K562 (cell line): Measurements from ENCODE around the gene USHBP1. TPM values are rescaled to one million over a fixed set of nuclear protein-coding genes. Genes with fewer than 3 reads are reported as not detected.
A peak's percentile ranks its signal among the peaks of the same experiment; 100 is the strongest.

Experiments
- ATAC-seq: fragments of 200-7000 bp; cut with Tn5 transposase; 3 replicates; pipeline ENCODE4 v1.9.1; 2020; ENCODE audit warnings: moderate library complexity
- BruUV-seq: library from RNA; stranded (reverse); fragments of 400-500 nt; replicated peaks from 2 replicates; lab custom pipeline; 2021; lab: Mats Ljungman, UMichigan
- CTCF ChIA-PET: fragments of 300-600 bp; formaldehyde crosslinking; extraction: SDS; loops from one replicate; lab custom pipeline; 2021; ENCODE audit warnings: low intra/inter-chr PET ratio; lab: Yijun Ruan, JAX
- POLR2A ChIA-PET: fragments of 300-600, 350-650 bp; sonication (Branson Sonifier 250); formaldehyde crosslinking; extraction: SDS; loops from one replicate; lab custom pipeline; 2021; ENCODE audit warnings: antibody characterized with exemption, inconsistent platforms; lab: Yijun Ruan, JAX
- DNase-seq, 4 experiments: peaks; one replicate each; pipeline versions ENCODE4 v3.0.0 to v3.0.0-alpha.2; 2011 to 2018; ENCODE audit warnings: low spot score in 3 of 4, mixed read lengths in 3 of 4; ENCODE audit errors: extremely low read depth in 1 of 4
- FAIRE-seq: peaks from 2 replicates; lab custom pipeline; 2011; peaks lifted over from hg19 to GRCh38; lab: Jason Lieb, UNC
- H2AFZ ChIP-seq: 2 replicates; pipeline ENCODE4 v1.6.0; 2011; ENCODE audit warnings: low read depth, low read length, control low read depth, inconsistent platforms
- H3K27ac ChIP-seq: fragments of 200-600 bp; 3 replicates; pipeline ENCODE4 v1.8.0; 2011; ENCODE audit warnings: low read depth, mild to moderate bottlenecking, control low read depth, inconsistent platforms, low read length, moderate library complexity, mixed read lengths; ENCODE audit errors: extremely low read depth
- H3K27me3 ChIP-seq, 2 experiments: fragments of 300-600 bp in 1 of 2; 2 replicates in 1 of 2; 3 replicates in 1 of 2; pipeline versions ENCODE4 v1.6.0 to v1.8.0; 2011; ENCODE audit warnings: inconsistent platforms in 2 of 2, low read length in 2 of 2, mild to moderate bottlenecking in 1 of 2, mixed read lengths in 1 of 2, moderate library complexity in 1 of 2; ENCODE audit not compliant: control insufficient read depth in 2 of 2, insufficient read depth in 2 of 2
- H3K36me3 ChIP-seq: fragments of 300-600 bp; 3 replicates; pipeline ENCODE4 v1.8.0; 2011; ENCODE audit warnings: mild to moderate bottlenecking, low read length, inconsistent platforms; ENCODE audit not compliant: control insufficient read depth, insufficient read depth
- H3K4me1 ChIP-seq, 2 experiments: fragments of 200-600 bp in 1 of 2; replicated peaks in 1 of 2; 2 replicates in 1 of 2; 3 replicates in 1 of 2; pipeline versions ENCODE4 v1.5.1 to v1.8.0; 2011; ENCODE audit warnings: inconsistent platforms in 2 of 2, low read length in 2 of 2, mild to moderate bottlenecking in 1 of 2, mixed read lengths in 1 of 2, moderate library complexity in 1 of 2; ENCODE audit not compliant: control insufficient read depth in 2 of 2, insufficient read depth in 2 of 2
- H3K4me2 ChIP-seq: 2 replicates; pipeline ENCODE4 v1.6.1; 2011; ENCODE audit warnings: low read length, control low read depth, inconsistent platforms, mixed read lengths; ENCODE audit not compliant: insufficient read depth
- H3K4me3 ChIP-seq: fragments of 200-600 bp; sonication (generic), shearing (Covaris generic); 2 replicates; pipeline ENCODE4 v1.5.1; 2016; ENCODE audit warnings: control low read depth, inconsistent platforms
- H3K79me2 ChIP-seq: fragments of 200-600 bp; 3 replicates; pipeline ENCODE4 v1.8.0; 2011; ENCODE audit warnings: low read length, inconsistent platforms; ENCODE audit not compliant: control insufficient read depth, insufficient read depth
- H3K9ac ChIP-seq, 2 experiments: 2 replicates each; pipeline versions ENCODE4 v1.6.0 to v1.6.1; 2011; ENCODE audit warnings: low read depth in 2 of 2, low read length in 2 of 2, control low read depth in 1 of 2, inconsistent platforms in 1 of 2, mild to moderate bottlenecking in 1 of 2, mixed read lengths in 1 of 2; ENCODE audit not compliant: insufficient read depth in 1 of 2
- H3K9me1 ChIP-seq: one replicate; pipeline ENCODE4 v1.6.0; 2011; ENCODE audit warnings: inconsistent platforms, mild to moderate bottlenecking, low read length, moderate library complexity; ENCODE audit not compliant: control insufficient read depth, insufficient read depth
- H3K9me3 ChIP-seq: replicated peaks from 2 replicates; pipeline ENCODE4 v1.5.1; 2011; ENCODE audit warnings: low read depth, low read length, inconsistent platforms; ENCODE audit not compliant: control insufficient read depth, insufficient read depth
- H4K20me1 ChIP-seq: replicated peaks from 2 replicates; pipeline ENCODE4 v1.6.1; 2011; ENCODE audit warnings: low read length, inconsistent platforms, mixed read lengths; ENCODE audit not compliant: control insufficient read depth, insufficient read depth
- CHD1 ChIP-seq: fragments of 200-600 bp; sonication (generic); IDR thresholded peaks from one replicate; pipeline ENCODE4 v1.6.1; 2012; ENCODE audit warnings: mild to moderate bottlenecking, moderate library complexity, low read length, inconsistent platforms
- DIDO1 ChIP-seq: fragments of 450-650 bp; IDR thresholded peaks from 2 replicates; pipeline ENCODE4 v1.6.1; 2016; ENCODE audit warnings: low read depth, missing biosample characterization, missing genetic modification characterization
- KDM5B ChIP-seq: fragments of 200-600 bp; sonication (generic); IDR thresholded peaks from 2 replicates; pipeline ENCODE4 v1.6.1; 2012; ENCODE audit warnings: low read depth, mild to moderate bottlenecking, moderate library complexity, low read length, control low read depth, inconsistent platforms; ENCODE audit not compliant: insufficient replicate concordance
- MLLT1 ChIP-seq, 2 experiments: fragments of 450-650 bp; IDR thresholded peaks; 2 replicates each; pipeline ENCODE4 v1.6.1; 2016
- MYC ChIP-seq, 2 experiments: fragments of 250-450 bp in 1 of 2; sonication (Bioruptor Pico) in 1 of 2; IDR thresholded peaks; 2 replicates each; pipeline versions ENCODE4 v1.5.1 to v1.6.1; 2012 to 2021; ENCODE audit warnings: low read depth in 2 of 2, borderline replicate concordance in 1 of 2, improper control_type of control experiment in 1 of 2, low read length in 1 of 2, mild to moderate bottlenecking in 1 of 2, moderate library complexity in 1 of 2
- THRAP3 ChIP-seq: fragments of 450-650 bp; IDR thresholded peaks from 2 replicates; pipeline ENCODE4 v1.6.1; 2016; ENCODE audit warnings: mild to moderate bottlenecking, inconsistent platforms, borderline replicate concordance
- ZBTB17 ChIP-seq: fragments of 450-650 bp; formaldehyde crosslinking; IDR thresholded peaks from 2 replicates; pipeline ENCODE4 v1.4.0; 2020; ENCODE audit warnings: mild to moderate bottlenecking
- ZFX ChIP-seq: sonication (generic); formaldehyde crosslinking; IDR thresholded peaks from 2 replicates; pipeline ENCODE4 v1.8.0; 2022; ENCODE audit warnings: mild to moderate bottlenecking, missing genetic modification reagents, moderate library complexity
- ZNF121 ChIP-seq: sonication (generic); formaldehyde crosslinking; conservative IDR thresholded peaks from 2 replicates; pipeline ENCODE4 v1.8.0; 2022; ENCODE audit warnings: missing genetic modification reagents
- ZNF316 ChIP-seq: fragments of 450-650 bp; IDR thresholded peaks from 2 replicates; pipeline ENCODE4 v1.6.1; 2016
- ZNF668 ChIP-seq: fragments of 250-450 bp; sonication (Bioruptor Pico); IDR thresholded peaks from 2 replicates; pipeline ENCODE4 v1.8.0; 2022; ENCODE audit warnings: mild to moderate bottlenecking, inconsistent platforms
- WGBS: fragments of 100-300 bp; shearing (Covaris generic); methylation state at CpG from one replicate; pipeline ENCODE4 v1.1.6; 2016; ENCODE audit warnings: low coverage, mixed read lengths; ENCODE audit not compliant: insufficient coverage; ENCODE audit errors: missing lambda C conversion rate; 5-methylcytosine and 5-hydroxymethylcytosine counted together
- in situ Hi-C: fragments of 300-500 bp; cut with MboI; formaldehyde crosslinking; loops from 4 replicates; pipeline ENCODE4 v1.15.0; 2018; ENCODE audit warnings: inconsistent platforms, mixed read lengths
- intact Hi-C: fragments of 100-400 bp; cut with micrococcal nuclease; formaldehyde crosslinking; loops from 2 replicates; pipeline ENCODE4 v1.14.2; 2022
- polyA plus RNA-seq, 8 experiments: library from polyadenylated mRNA; depleted of rRNA in 4 of 8; stranded (reverse) in 5 of 8; unstranded in 3 of 8; fragments of >200 nt; fragmentation: Nextera tagmentation in 2 of 8; fragmentation: Illumina TruSeq in 1 of 8; extraction: Ambion mirVana in 2 of 8; extraction: Trizol in 1 of 8; gene quantifications; 2 replicates each; pipeline versions ENCODE4 v1.2.1 to v1.2.3, GENCODE V29; 2011 to 2014; ENCODE audit warnings: inconsistent platforms in 1 of 8, missing spikeins in 1 of 8
- total RNA-seq, 7 experiments: library from RNA; depleted of rRNA in 6 of 7; stranded (reverse); fragments of >200 nt in 6 of 7; fragmentation: Illumina TruSeq in 2 of 7; extraction: Trizol in 2 of 7; gene quantifications; 2 replicates each; pipeline versions ENCODE4 v1.2.1 to v1.2.3, GENCODE V29; 2011 to 2021; ENCODE audit warnings: low replicate concordance in 1 of 7
- TF ChIP-seq, protein P1 (sequence below): fragments of 250-450 bp; sonication (Bioruptor Pico); IDR thresholded peaks from 2 replicates; pipeline ENCODE4 v1.8.0; 2021; ENCODE audit warnings: moderate library complexity, mild to moderate bottlenecking, inconsistent platforms
- TF ChIP-seq, protein P2 (sequence below): fragments of 250-450 bp; sonication (Bioruptor Pico); IDR thresholded peaks from 2 replicates; pipeline ENCODE4 v1.8.0; 2022; ENCODE audit warnings: moderate library complexity, mild to moderate bottlenecking, inconsistent platforms
- TF ChIP-seq, protein P3 (sequence below): fragments of 250-450 bp; sonication (Bioruptor Pico); IDR thresholded peaks from 2 replicates; pipeline ENCODE4 v1.8.0; 2022; ENCODE audit warnings: inconsistent platforms

The USHBP1 gene
- total and polyA plus RNA-seq, 9 of the 15 experiments (the other 6 are each of a cell fraction or from before 2014, with no cell fraction given): 0.03 to 0.10 (median 0.05) TPM; not detected in 5

GRCh38 chr19:17266589-17266974, 2.0 kb upstream of the USHBP1 start:
- in situ Hi-C loops: no loop called here
- 67% methylated on average over 11 of the region's 12 CpGs for WGBS
- Histone ChIP-seq H3K4me1 (peaks cover 3 to 18% of the 10 kb centered on the region in 2 experiments; a peak in 3 of 5 replicates), H2AFZ (peak overlapping the region; percentile 73), H3K79me2 (peaks cover 19% of the 10 kb centered on the region), H4K20me1 (no peaks in the 10 kb centered on the region), H3K9ac (no peak overlapping the region), H3K9me3 (no peaks in the 10 kb centered on the region), H3K27ac (peak overlapping the region; percentile 26; the same call in 1 of the 3 replicates), H3K27me3 (no peaks in the 10 kb centered on the region), H3K9me1 (no peaks in the 10 kb centered on the region), H3K36me3 (peaks cover 21% of the 10 kb centered on the region), H3K4me2 (peak overlapping the region; percentile 4; the same call in 1 of the 2 replicates), H3K4me3 (no peak overlapping the region)
- DNase-seq (no peak), ATAC-seq (no peak; the same call in 1 of the 3 replicates), FAIRE-seq (no peak)
- no TSS peak for BruUV-seq
- ChIA-PET POLR2A (interaction anchor here (0.6 to 2.7 kb wide), 16 partner anchors 9 to 192 kb away, joined by 3 to 12 read pairs (median 4); partner anchors contain the start of genes ABHD8, ANKLE1, HAUS8 and USE1), CTCF (no interaction called here)
- TF ChIP-seq DIDO1 (tag): no peak
- TF ChIP-seq ZFX (CRISPR knock-in tag): peak; percentile 43; the same call in 1 of the 2 replicates
- no peak; the same call in 1 of the 2 replicates for TF ChIP-seq MYC (IDR thresholded peaks at IDR 0.05; ENCODE audit: low read depth, low read length)
- 0 out of 2 replicates have a peak, but pooled peaks have one; percentile 37 for TF ChIP-seq MYC (CRISPR knock-in tag; IDR thresholded peaks at IDR 0.05; ENCODE audit: borderline replicate concordance, low read depth)
- no peak for TF ChIP-seq ZNF668 (CRISPR knock-in tag)
- TF ChIP-seq KDM5B: peak; percentile 19
- 0 out of 2 replicates have a peak, but pooled peaks have one; percentile 1 for TF ChIP-seq ZNF121 (CRISPR knock-in tag)
- peak; percentile 3; the same call in 1 of the 2 replicates for TF ChIP-seq ZNF316
- TF ChIP-seq, protein P1, sequence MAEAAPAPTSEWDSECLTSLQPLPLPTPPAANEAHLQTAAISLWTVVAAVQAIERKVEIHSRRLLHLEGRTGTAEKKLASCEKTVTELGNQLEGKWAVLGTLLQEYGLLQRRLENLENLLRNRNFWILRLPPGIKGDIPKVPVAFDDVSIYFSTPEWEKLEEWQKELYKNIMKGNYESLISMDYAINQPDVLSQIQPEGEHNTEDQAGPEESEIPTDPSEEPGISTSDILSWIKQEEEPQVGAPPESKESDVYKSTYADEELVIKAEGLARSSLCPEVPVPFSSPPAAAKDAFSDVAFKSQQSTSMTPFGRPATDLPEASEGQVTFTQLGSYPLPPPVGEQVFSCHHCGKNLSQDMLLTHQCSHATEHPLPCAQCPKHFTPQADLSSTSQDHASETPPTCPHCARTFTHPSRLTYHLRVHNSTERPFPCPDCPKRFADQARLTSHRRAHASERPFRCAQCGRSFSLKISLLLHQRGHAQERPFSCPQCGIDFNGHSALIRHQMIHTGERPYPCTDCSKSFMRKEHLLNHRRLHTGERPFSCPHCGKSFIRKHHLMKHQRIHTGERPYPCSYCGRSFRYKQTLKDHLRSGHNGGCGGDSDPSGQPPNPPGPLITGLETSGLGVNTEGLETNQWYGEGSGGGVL (CRISPR knock-in tag): no peak
- TF ChIP-seq THRAP3: peak; percentile 90
- no peak for TF ChIP-seq ZBTB17
- TF ChIP-seq, protein P2, sequence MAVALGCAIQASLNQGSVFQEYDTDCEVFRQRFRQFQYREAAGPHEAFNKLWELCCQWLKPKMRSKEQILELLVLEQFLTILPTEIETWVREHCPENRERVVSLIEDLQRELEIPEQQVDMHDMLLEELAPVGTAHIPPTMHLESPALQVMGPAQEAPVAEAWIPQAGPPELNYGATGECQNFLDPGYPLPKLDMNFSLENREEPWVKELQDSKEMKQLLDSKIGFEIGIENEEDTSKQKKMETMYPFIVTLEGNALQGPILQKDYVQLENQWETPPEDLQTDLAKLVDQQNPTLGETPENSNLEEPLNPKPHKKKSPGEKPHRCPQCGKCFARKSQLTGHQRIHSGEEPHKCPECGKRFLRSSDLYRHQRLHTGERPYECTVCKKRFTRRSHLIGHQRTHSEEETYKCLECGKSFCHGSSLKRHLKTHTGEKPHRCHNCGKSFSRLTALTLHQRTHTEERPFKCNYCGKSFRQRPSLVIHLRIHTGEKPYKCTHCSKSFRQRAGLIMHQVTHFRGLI (CRISPR knock-in tag): no peak
- TF ChIP-seq, protein P3, sequence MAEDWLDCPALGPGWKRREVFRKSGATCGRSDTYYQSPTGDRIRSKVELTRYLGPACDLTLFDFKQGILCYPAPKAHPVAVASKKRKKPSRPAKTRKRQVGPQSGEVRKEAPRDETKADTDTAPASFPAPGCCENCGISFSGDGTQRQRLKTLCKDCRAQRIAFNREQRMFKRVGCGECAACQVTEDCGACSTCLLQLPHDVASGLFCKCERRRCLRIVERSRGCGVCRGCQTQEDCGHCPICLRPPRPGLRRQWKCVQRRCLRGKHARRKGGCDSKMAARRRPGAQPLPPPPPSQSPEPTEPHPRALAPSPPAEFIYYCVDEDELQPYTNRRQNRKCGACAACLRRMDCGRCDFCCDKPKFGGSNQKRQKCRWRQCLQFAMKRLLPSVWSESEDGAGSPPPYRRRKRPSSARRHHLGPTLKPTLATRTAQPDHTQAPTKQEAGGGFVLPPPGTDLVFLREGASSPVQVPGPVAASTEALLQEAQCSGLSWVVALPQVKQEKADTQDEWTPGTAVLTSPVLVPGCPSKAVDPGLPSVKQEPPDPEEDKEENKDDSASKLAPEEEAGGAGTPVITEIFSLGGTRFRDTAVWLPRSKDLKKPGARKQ (CRISPR knock-in tag): 0 out of 2 replicates have a peak, but pooled peaks have one; percentile 11
- 0 out of 4 replicates have a peak, but pooled peaks of 1 of the 2 experiments have one; percentile 89 for TF ChIP-seq MLLT1 (IDR thresholded peaks at IDR 0.05)
- TF ChIP-seq CHD1: no peak
- intact Hi-C loops: loop anchor here (5.0 kb wide), 1 partner anchor 39 kb away; the partner anchor contains the start of gene OCEL1
